H9 (cell line): Measurements from ENCODE around the gene TTLL13. TPM values are rescaled to one million over a fixed set of nuclear protein-coding genes. Genes with fewer than 3 reads are reported as not detected.

Experiments
- DNase-seq: peaks from one replicate; pipeline ENCODE4 v3.0.0-alpha.2; 2017
- H2AFZ ChIP-seq: one replicate; pipeline ENCODE4 v1.6.1; 2013; ENCODE audit warnings: mild to moderate bottlenecking, low read length, control low read depth, moderate library complexity
- H2AK5ac ChIP-seq: 2 replicates; pipeline ENCODE4 v1.6.1; 2013; ENCODE audit warnings: low read length, control low read depth, mixed read lengths; ENCODE audit not compliant: insufficient read length
- H2BK120ac ChIP-seq: one replicate; pipeline ENCODE4 v1.6.1; 2013; ENCODE audit warnings: low read depth, mild to moderate bottlenecking, low read length, control low read depth, inconsistent platforms; ENCODE audit not compliant: poor library complexity, severe bottlenecking
- H2BK12ac ChIP-seq: 2 replicates; pipeline ENCODE4 v1.6.1; 2013; ENCODE audit warnings: low read length, control low read depth, mixed read lengths, low read depth; ENCODE audit not compliant: insufficient read length
- H2BK15ac ChIP-seq: 2 replicates; pipeline ENCODE4 v1.6.1; 2013; ENCODE audit warnings: low read depth, low read length, control low read depth
- H2BK20ac ChIP-seq: one replicate; pipeline ENCODE4 v1.6.1; 2013; ENCODE audit warnings: low read depth, mild to moderate bottlenecking, low read length, control low read depth, inconsistent platforms; ENCODE audit not compliant: poor library complexity, severe bottlenecking
- H2BK5ac ChIP-seq: 2 replicates; pipeline ENCODE4 v1.6.1; 2013; ENCODE audit warnings: low read length, control low read depth, mixed read lengths; ENCODE audit not compliant: insufficient read length
- H3K14ac ChIP-seq: 2 replicates; pipeline ENCODE4 v1.6.1; 2013; ENCODE audit warnings: low read length, control low read depth; ENCODE audit not compliant: insufficient read depth
- H3K18ac ChIP-seq: 2 replicates; pipeline ENCODE4 v1.6.1; 2013; ENCODE audit warnings: low read depth, mild to moderate bottlenecking, mixed read lengths, low read length, control low read depth; ENCODE audit not compliant: insufficient read length
- H3K23ac ChIP-seq: 2 replicates; pipeline ENCODE4 v1.6.1; 2013; ENCODE audit warnings: low read length, control low read depth, mixed read lengths, low read depth; ENCODE audit not compliant: insufficient read length
- H3K23me2 ChIP-seq: 2 replicates; pipeline ENCODE4 v1.6.1; 2013; ENCODE audit warnings: low read depth, mild to moderate bottlenecking, mixed read lengths, low read length, control low read depth; ENCODE audit not compliant: insufficient read length, poor library complexity, severe bottlenecking
- H3K27ac ChIP-seq: 2 replicates; pipeline ENCODE4 v1.5.1; 2013; ENCODE audit warnings: low read length, control low read depth, mixed read lengths, low read depth; ENCODE audit not compliant: insufficient read length
- H3K27me3 ChIP-seq: 2 replicates; pipeline ENCODE4 v1.6.1; 2013; ENCODE audit warnings: low read length, control low read depth, inconsistent platforms; ENCODE audit not compliant: insufficient read depth
- H3K4ac ChIP-seq: 2 replicates; pipeline ENCODE4 v1.6.1; 2013; ENCODE audit warnings: low read depth, mild to moderate bottlenecking, control low read depth, inconsistent platforms, low read length, moderate library complexity
- H3K4me1 ChIP-seq: 2 replicates; pipeline ENCODE4 v1.6.1; 2013; ENCODE audit warnings: low read length, control low read depth, inconsistent platforms; ENCODE audit not compliant: insufficient read depth
- H3K4me2 ChIP-seq: 2 replicates; pipeline ENCODE4 v1.6.1; 2013; ENCODE audit warnings: low read length, control low read depth, mixed read lengths; ENCODE audit not compliant: insufficient read length, insufficient read depth
- H3K56ac ChIP-seq: 2 replicates; pipeline ENCODE4 v1.6.1; 2013; ENCODE audit warnings: low read depth, mild to moderate bottlenecking, mixed read lengths, low read length, control low read depth; ENCODE audit not compliant: insufficient read length
- H3K79me1 ChIP-seq: 2 replicates; pipeline ENCODE4 v1.6.1; 2013; ENCODE audit warnings: low read depth, mild to moderate bottlenecking, moderate library complexity, low read length, control low read depth, inconsistent platforms; ENCODE audit not compliant: insufficient read depth, poor library complexity, severe bottlenecking
- H3K79me2 ChIP-seq: 2 replicates; pipeline ENCODE4 v1.6.1; 2013; ENCODE audit warnings: low read length, control low read depth, inconsistent platforms; ENCODE audit not compliant: insufficient read depth
- H3K9ac ChIP-seq: 2 replicates; pipeline ENCODE4 v1.6.1; 2013; ENCODE audit warnings: low read length, control low read depth, mixed read lengths; ENCODE audit not compliant: insufficient read length; ENCODE audit errors: extremely low read depth
- H3K9me3 ChIP-seq: one replicate; pipeline ENCODE4 v1.6.1; 2013; ENCODE audit warnings: low read depth, low read length, inconsistent platforms; ENCODE audit not compliant: control insufficient read depth
- H3T11ph ChIP-seq: one replicate; pipeline ENCODE4 v1.6.1; 2013; ENCODE audit warnings: mild to moderate bottlenecking, low read length, control low read depth, inconsistent platforms
- H4K20me1 ChIP-seq: one replicate; pipeline ENCODE4 v1.6.1; 2013; ENCODE audit not compliant: control insufficient read depth, insufficient read length, insufficient read depth
- H4K5ac ChIP-seq: 2 replicates; pipeline ENCODE4 v1.6.1; 2013; ENCODE audit warnings: low read depth, mild to moderate bottlenecking, mixed read lengths, low read length, control low read depth; ENCODE audit not compliant: insufficient read length
- H4K8ac ChIP-seq: replicated peaks from 2 replicates; pipeline ENCODE4 v1.6.1; 2013; ENCODE audit warnings: low read length, control low read depth, mixed read lengths, low read depth; ENCODE audit not compliant: insufficient read length
- H4K91ac ChIP-seq: 2 replicates; pipeline ENCODE4 v1.6.1; 2013; ENCODE audit warnings: low read depth, mild to moderate bottlenecking, moderate library complexity, mixed read lengths, low read length, control low read depth; ENCODE audit not compliant: insufficient read length
- H3K27ac Mint-ChIP-seq, 3 experiments: 2 replicates in 2 of 3; 3 replicates in 1 of 3; pipeline ENCODE4 v1.8.0; 2020 to 2021; ENCODE audit warnings: mixed read lengths in 3 of 3, mild to moderate bottlenecking in 1 of 3, moderate library complexity in 1 of 3
- H3K27me3 Mint-ChIP-seq: 2 replicates; pipeline ENCODE4 v1.8.0; 2021; ENCODE audit warnings: low read depth, mild to moderate bottlenecking, moderate library complexity, mixed read lengths
- H3K36me3 Mint-ChIP-seq, 3 experiments: 2 replicates in 2 of 3; 3 replicates in 1 of 3; pipeline ENCODE4 v1.8.0; 2020 to 2021; ENCODE audit warnings: low read depth in 3 of 3, mixed read lengths in 3 of 3; ENCODE audit not compliant: insufficient read depth in 1 of 3
- H3K4me1 Mint-ChIP-seq, 2 experiments: 2 replicates each; pipeline ENCODE4 v1.8.0; 2020; ENCODE audit warnings: mixed read lengths in 2 of 2
- H3K4me3 Mint-ChIP-seq, 2 experiments: 2 replicates in 1 of 2; 3 replicates in 1 of 2; pipeline ENCODE4 v1.8.0; 2020 to 2021; ENCODE audit warnings: mild to moderate bottlenecking in 2 of 2, mixed read lengths in 2 of 2, moderate library complexity in 1 of 2
- H3K9me3 Mint-ChIP-seq, 2 experiments: 2 replicates in 1 of 2; 3 replicates in 1 of 2; pipeline ENCODE4 v1.8.0; 2020; ENCODE audit warnings: mild to moderate bottlenecking in 2 of 2, mixed read lengths in 2 of 2, moderate library complexity in 1 of 2
- WGBS: extraction: QIAGEN DNeasy Blood & Tissue Kit; methylation state at CpG from one replicate; pipeline ENCODE4 v1.1.7; 2013; ENCODE audit warnings: missing lambda C conversion rate, low lambda C conversion rate, mixed read lengths; ENCODE audit not compliant: insufficient read length; ENCODE audit errors: extremely low coverage; 5-methylcytosine and 5-hydroxymethylcytosine counted together
- total RNA-seq: library from RNA; stranded (reverse); gene quantifications from 2 replicates; pipeline ENCODE4 v1.2.1, GENCODE V29; 2021
- TF ChIP-seq, protein P1 (sequence below): fragments of 200-600 bp; sonication (generic); conservative IDR thresholded peaks from 3 replicates; pipeline ENCODE4 v1.8.0; 2021; ENCODE audit warnings: antibody characterized with exemption, mild to moderate bottlenecking

TTLL13 gene
- total RNA-seq, 1 experiment from 2014 or later = not detected

GRCh38 chr15:90203922-90204321, 45.4 kb upstream of the TTLL13 start:
- peaks cover 22 to 23% of the 10 kb centered on the region in 2 experiments for H3K4me1 Mint-ChIP-seq
- peaks cover 6 to 11% (median 7%) of the 10 kb centered on the region in 3 experiments; a peak in 5 of 7 replicates for H3K36me3 Mint-ChIP-seq
- H3K23me2 ChIP-seq = peaks cover 13% of the 10 kb centered on the region
- no peak overlapping the region for H2BK20ac ChIP-seq
- no peak overlapping the region for H3K9ac ChIP-seq
- no peaks in the 10 kb centered on the region for H4K20me1 ChIP-seq
- no peak overlapping the region for H2AK5ac ChIP-seq
- H3K56ac ChIP-seq = no peak overlapping the region
- H3K18ac ChIP-seq = no peak overlapping the region
- H3K27me3 Mint-ChIP-seq = peaks cover 4% of the 10 kb centered on the region
- peaks cover 13% of the 10 kb centered on the region for H3K79me1 ChIP-seq
- H3T11ph ChIP-seq = no peak overlapping the region
- H3K23ac ChIP-seq = no peak overlapping the region
- H3K4me3 Mint-ChIP-seq = no peak overlapping the region
- H2BK5ac ChIP-seq = no peak overlapping the region
- no peak overlapping the region for H3K14ac ChIP-seq
- H3K79me2 ChIP-seq = peaks cover 3% of the 10 kb centered on the region; the same call in 1 of the 2 replicates
- no peaks in the 10 kb centered on the region; the same call in 1 of the 2 replicates for H3K27me3 ChIP-seq
- no peak overlapping the region for H4K8ac ChIP-seq
- no peak overlapping the region for H3K4ac ChIP-seq
- H4K91ac ChIP-seq = no peak overlapping the region
- peaks cover 6% of the 10 kb centered on the region; the same call in 1 of the 2 replicates for H3K4me1 ChIP-seq
- TF ChIP-seq, protein P1, sequence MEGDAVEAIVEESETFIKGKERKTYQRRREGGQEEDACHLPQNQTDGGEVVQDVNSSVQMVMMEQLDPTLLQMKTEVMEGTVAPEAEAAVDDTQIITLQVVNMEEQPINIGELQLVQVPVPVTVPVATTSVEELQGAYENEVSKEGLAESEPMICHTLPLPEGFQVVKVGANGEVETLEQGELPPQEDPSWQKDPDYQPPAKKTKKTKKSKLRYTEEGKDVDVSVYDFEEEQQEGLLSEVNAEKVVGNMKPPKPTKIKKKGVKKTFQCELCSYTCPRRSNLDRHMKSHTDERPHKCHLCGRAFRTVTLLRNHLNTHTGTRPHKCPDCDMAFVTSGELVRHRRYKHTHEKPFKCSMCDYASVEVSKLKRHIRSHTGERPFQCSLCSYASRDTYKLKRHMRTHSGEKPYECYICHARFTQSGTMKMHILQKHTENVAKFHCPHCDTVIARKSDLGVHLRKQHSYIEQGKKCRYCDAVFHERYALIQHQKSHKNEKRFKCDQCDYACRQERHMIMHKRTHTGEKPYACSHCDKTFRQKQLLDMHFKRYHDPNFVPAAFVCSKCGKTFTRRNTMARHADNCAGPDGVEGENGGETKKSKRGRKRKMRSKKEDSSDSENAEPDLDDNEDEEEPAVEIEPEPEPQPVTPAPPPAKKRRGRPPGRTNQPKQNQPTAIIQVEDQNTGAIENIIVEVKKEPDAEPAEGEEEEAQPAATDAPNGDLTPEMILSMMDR = no peak
- no peak overlapping the region for H2BK120ac ChIP-seq
- H3K9me3 ChIP-seq = no peaks in the 10 kb centered on the region
- H2BK12ac ChIP-seq = no peak overlapping the region
- H2AFZ ChIP-seq = no peak overlapping the region
- no peak overlapping the region for H3K4me2 ChIP-seq
- no peak overlapping the region for H3K27ac ChIP-seq
- H3K27ac Mint-ChIP-seq = no peak overlapping the region
- H4K5ac ChIP-seq = no peak overlapping the region
- WGBS = no CpG with 5 or more reads among the region's 8 CpGs
- H3K9me3 Mint-ChIP-seq = no peaks in the 10 kb centered on the region
- DNase-seq = no peak
- H2BK15ac ChIP-seq = no peak overlapping the region
